GM13977 (cell line): ENCODE results near the gene CNNM3.

Experiments used
- DNase-seq: peaks from one replicate; pipeline ENCODE4 v3.0.0; 2012; ENCODE audit warnings: low spot score
- CTCF ChIP-seq: IDR thresholded peaks from 2 replicates; pipeline ENCODE4 v1.5.1; 2012; ENCODE audit warnings: mild to moderate bottlenecking, control low read depth; ENCODE audit not compliant: insufficient read depth; ENCODE audit errors: extremely low read depth, missing control alignments
- in situ Hi-C: fragments of 300-500 bp; cut with MboI; formaldehyde crosslinking; loops from one replicate; pipeline ENCODE4 v1.12.0; 2022; ENCODE audit warnings: low sequenced_read_pairs, low pct_unique_long_range_greater_than_20kb, mixed read lengths, inconsistent platforms; ENCODE audit not compliant: unreplicated experiment

Gene CNNM3

GRCh38 chr2:96816127-96816835 is at the start of gene CNNM3:
TSS of gene CNNM3 (plus strand) at chr2:96816268. CDS start at chr2:96816278, 10 bp downstream.
- TF ChIP-seq CTCF = peak; percentile 55
- in situ Hi-C loops = no loop called here
- peak; percentile 100 for DNase-seq

- no peak for TF ChIP-seq CTCF
- in situ Hi-C loops = no loop called here
- no peak for DNase-seq
These were observed 48.8 kb upstream of the CNNM3 start for GRCh38 chr2:96767135-96767871.

GRCh38 chr2:96768083-96768561 is 47.9 kb upstream of the CNNM3 start:
- in situ Hi-C loops = no loop called here
- no peak for DNase-seq
- no peak for TF ChIP-seq CTCF

- no peak for TF ChIP-seq CTCF
- in situ Hi-C loops = no loop called here
- DNase-seq = no peak
These were observed 46.3 kb upstream of the CNNM3 start for GRCh38 chr2:96769814-96770213.

- no peak for DNase-seq
- no peak for TF ChIP-seq CTCF
- in situ Hi-C loops = no loop called here
These were observed 45.4 kb upstream of the CNNM3 start for GRCh38 chr2:96770442-96771202.
